GM19452 (cell line): ENCODE results near the gene CTTN.

Experiments
- ATAC-seq: cut with Tn5 transposase; IDR thresholded peaks from one replicate; pipeline ENCODE4 v1.9.1; 2021; ENCODE audit not compliant: unreplicated experiment

Gene CTTN

GRCh38 chr11:70473186-70473872, 75.0 kb downstream of the CTTN start:
- no peak for ATAC-seq

- ATAC-seq, result no peak
Measured at GRCh38 chr11:70473873-70474690, 75.8 kb downstream of the CTTN start.

- no peak for ATAC-seq
Measured at GRCh38 chr11:70474710-70475109, 76.4 kb downstream of the CTTN start.

GRCh38 chr11:70476669-70477068, 78.3 kb downstream of the CTTN start:
- ATAC-seq, result no peak

- ATAC-seq, result no peak
Measured at GRCh38 chr11:70477176-70477575, 78.8 kb downstream of the CTTN start.

GRCh38 chr11:70477609-70478008, 79.3 kb downstream of the CTTN start:
- ATAC-seq, result no peak

- ATAC-seq, result no peak
Measured at GRCh38 chr11:70478166-70478890, 80.0 kb downstream of the CTTN start.

- no peak for ATAC-seq
Measured at GRCh38 chr11:70480711-70481110, 82.4 kb downstream of the CTTN start.

GRCh38 chr11:70481625-70482528, 83.5 kb downstream of the CTTN start:
- ATAC-seq, result no peak

GRCh38 chr11:70482529-70482917, 84.2 kb downstream of the CTTN start:
- no peak for ATAC-seq

GRCh38 chr11:70483077-70483861, 84.9 kb downstream of the CTTN start:
- ATAC-seq, result no peak

GRCh38 chr11:70483917-70484316, 85.6 kb downstream of the CTTN start:
- no peak for ATAC-seq

GRCh38 chr11:70485326-70486025, 87.1 kb downstream of the CTTN start:
- ATAC-seq, result no peak

- no peak for ATAC-seq
Measured at GRCh38 chr11:70486026-70486415, 87.7 kb downstream of the CTTN start.
